ENCODE results near the gene GORAB.

Gene GORAB, protein sequence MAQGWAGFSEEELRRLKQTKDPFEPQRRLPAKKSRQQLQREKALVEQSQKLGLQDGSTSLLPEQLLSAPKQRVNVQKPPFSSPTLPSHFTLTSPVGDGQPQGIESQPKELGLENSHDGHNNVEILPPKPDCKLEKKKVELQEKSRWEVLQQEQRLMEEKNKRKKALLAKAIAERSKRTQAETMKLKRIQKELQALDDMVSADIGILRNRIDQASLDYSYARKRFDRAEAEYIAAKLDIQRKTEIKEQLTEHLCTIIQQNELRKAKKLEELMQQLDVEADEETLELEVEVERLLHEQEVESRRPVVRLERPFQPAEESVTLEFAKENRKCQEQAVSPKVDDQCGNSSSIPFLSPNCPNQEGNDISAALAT

GRCh38 chr1:170531758-170532657 lies at the start of gene GORAB:
TSS of gene GORAB (plus strand) at chr1:170532166. CDS start at chr1:170532224, 58 bp downstream.
- FAIRE-seq, result peak; percentile 54

DNA sequence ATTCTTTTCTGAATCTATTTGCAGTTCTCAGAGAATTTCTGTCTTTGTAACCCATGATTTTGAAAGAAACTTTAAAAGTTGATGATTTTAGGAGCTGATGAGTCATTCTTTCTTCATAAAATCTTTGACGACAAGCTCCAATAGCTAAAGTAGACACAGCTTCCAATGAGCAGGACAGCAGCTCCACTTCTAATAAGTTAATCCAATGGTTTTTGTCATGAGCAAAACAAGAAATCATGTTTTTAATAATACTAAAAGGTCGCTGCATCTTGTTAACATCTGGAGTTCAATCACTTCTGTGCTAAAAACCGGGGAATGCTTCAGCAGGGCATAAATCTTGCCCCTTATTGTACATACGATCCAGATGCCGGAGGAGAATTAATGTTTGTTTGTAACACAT lies 48.9 kb upstream of the GORAB start:
- peak; percentile 92 for FAIRE-seq

DNA sequence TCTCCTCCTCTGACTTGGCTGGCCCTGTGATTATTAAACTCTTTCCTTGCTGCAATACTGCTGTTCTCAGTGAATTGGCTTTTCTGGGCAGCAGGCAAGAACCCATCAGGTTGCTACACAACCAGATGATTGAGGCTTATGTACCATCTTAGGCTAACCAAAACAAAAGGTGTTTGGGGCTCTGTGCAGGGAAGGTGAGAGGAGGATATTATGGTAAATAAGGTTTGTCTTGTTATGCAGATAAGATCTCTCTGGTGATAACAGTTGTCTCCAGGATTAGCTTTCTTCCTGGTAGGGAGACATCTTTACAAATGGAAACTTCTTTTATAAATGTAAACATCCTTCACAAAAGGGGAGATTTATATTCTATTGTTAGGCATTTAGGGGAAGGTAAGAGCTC lies 44.5 kb upstream of the GORAB start:
- no peak for FAIRE-seq

DNA sequence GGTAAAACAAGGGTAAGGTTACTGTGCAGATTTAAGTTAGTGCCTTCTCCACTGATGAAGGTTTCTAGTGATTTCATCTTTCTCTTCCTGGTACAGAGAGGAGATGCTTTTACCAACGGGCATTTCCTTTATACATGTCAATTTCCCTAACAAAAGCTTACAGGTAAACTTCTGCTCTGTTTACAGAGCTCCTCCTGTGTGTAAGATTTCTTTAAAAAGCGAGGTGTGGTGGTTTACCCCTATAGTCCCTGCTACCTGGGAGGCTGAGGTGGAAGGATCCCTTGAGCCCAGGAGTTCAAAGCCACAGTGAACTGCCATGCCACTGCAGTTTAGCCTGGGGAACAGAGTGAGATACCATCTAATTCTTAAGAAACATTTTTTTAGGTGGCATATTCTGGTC lies 40.7 kb upstream of the GORAB start:
- no peak for FAIRE-seq

GRCh38 chr1:170494369-170494768 lies 37.6 kb upstream of the GORAB start:
- FAIRE-seq, result no peak

DNA sequence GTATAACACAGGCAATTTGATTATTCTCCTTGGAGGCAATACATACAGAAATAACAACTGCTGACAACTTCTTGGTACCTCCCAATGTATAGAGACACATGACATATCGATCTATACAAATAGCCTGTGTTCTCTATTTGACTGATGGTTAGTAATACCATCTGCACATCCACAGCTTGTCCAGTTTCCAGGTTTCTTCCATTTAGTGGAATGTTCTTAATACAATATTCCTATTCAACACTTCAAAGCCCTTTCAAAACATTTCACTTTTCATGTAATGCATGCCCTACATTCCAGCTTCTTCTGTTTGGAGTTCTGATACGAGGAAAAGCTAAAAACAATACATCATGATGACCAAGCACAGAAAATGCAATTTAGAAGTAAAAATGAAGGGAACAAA lies 37.0 kb upstream of the GORAB start:
- FAIRE-seq, result no peak

DNA sequence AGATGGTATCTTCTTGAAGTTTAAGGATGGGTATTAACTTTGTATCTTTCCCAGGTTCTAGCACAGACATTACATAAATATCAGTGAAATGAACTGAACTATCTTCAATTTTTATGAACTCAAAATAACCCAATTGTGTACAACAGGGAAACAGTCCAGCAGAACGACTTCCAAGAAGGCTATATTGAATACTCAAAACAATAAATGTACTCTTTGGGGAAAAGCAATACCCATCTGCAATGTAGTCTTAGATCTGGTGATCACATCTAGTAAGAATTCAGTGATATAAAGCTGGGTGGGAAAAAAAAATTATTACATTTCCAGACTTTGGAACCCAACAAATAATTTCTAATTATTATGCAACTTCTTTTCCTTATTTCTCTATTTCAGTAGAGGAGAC lies 33.1 kb upstream of the GORAB start:
- no peak for FAIRE-seq

- FAIRE-seq, result no peak
Observed at GRCh38 chr1:170503665-170504064, 28.3 kb upstream of the GORAB start.

DNA sequence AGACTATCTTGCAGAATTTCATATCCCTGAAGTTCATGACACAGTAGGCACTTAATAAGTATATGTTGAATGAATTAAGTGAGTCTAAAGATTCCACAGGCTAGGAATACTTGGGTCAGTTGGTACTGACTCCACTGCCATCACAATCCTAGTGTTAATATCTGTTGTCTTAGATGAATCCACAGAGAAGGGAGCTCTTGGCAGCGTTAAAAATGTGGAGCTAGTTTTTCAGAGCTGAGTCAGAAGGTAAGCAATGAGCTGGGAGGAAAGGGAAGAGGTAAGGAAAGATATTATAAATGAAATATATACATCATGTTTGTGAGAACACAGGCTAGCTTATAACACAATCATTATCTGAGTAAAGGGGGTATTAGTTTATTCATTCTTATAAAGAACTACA lies 21.8 kb upstream of the GORAB start:
- FAIRE-seq, result no peak

DNA sequence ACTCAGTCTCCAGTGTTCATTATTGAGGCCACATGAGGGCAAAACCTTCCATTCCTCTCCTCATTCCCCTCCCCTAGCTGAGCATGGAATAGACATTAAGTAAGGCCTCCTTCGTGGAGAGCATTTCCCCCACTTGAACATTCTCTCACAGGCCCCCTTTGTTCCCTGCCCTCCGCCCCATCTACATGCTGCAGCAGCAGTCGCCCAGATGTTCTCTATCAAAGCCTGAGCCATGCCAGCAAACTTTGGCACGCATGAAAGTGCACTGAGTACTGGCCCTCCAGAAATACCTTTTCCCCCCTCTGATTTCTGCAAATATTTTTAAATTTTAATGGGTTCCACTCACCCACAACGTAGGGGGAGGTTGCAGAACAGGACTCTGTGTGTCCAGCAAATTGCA lies 20.9 kb upstream of the GORAB start:
- FAIRE-seq, result no peak

DNA sequence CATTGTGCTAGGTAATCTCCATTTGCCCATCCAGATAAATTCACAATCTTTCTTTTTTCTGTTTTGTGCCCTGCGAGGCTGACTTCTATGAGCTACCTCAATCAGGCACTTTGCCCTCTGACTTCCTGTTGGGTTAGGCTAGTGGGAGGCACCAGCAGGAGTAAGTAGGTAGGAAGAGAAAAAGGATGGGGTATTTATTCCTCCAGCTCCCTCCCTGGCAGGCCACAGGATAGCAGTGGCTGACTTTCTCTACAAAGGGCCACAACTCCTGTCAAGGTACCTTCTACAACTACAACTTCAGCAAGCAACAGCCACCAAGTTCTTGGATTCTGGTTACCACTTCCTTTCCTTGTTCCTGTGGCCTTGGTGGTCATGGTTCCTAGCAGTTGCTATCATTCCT lies 18.8 kb upstream of the GORAB start:
- FAIRE-seq, result no peak

DNA sequence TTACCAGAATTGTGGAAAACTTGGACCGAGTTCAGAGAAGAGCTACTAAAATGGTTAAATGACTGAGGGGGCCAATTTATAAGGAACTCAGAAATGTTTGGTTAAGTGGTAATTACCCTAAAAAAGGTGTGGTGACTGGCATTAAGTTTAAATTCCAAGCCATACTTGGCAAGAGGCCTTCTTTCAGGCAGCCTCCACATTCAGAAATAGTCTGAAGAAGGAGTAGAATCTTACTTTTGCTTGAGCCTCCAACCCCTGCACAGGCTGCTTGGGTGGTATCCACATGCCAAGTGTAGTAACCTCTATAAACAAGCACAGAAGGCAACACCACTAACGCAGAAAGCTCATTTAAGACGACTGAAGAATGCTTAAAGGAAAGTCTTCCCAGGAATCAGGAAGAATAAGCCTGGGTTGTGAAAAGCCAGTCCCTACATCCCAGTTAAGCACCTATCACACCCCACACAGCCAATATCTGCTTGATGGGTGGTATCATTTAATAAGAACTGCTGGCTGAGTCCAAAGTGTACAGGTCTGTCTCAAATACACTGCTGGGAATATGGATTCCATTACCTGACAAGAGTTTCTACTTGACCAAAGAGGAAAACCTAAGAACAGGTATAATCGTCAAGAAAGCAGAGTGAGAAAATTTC lies 13.7 kb upstream of the GORAB start:
- FAIRE-seq, result no peak

DNA sequence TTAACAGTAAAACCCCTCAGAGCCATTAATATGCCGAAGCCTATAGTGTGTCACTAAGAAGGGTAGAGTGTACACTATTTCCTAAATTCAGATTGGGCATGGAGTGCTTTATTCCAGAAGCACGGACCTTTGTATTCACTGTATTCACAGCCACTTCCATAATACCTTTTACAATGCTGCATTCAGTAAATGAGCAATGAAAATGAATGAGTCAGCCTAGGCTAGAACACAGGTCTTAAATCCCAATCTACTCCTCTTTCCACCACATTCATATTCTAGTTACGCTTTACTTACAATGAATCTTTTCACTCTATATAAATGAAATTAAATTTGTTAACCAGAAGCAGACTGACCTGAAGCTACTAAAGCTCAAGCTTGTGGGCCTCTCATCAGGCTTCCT lies 13.0 kb upstream of the GORAB start:
- no peak for FAIRE-seq

GRCh38 chr1:170520601-170521000 lies 11.4 kb upstream of the GORAB start:
- no peak for FAIRE-seq

DNA sequence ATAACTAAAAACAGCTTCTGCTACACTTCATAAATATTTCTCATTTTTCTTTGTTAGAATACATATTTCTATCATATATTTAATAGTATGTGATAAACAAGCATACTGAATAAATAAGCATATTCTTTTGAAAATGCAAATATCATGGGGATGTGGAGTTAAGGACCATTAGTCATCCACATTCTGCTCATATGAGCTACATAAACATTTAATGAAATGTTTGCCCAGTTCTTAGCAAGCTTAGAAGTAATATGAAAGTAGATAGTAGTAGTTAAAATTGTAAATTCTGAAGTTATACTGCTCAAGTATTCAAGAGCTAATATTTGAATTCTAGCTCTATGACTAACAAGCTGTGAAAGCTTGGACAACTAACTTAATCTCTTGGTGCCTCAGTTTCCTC lies 10.1 kb upstream of the GORAB start:
- FAIRE-seq, result no peak

- FAIRE-seq, result no peak
Observed at GRCh38 chr1:170530972-170531757, 801 bp upstream of the GORAB start.

- FAIRE-seq, result no peak
Observed at GRCh38 chr1:170533298-170533697, 1.3 kb downstream of the GORAB start.

DNA sequence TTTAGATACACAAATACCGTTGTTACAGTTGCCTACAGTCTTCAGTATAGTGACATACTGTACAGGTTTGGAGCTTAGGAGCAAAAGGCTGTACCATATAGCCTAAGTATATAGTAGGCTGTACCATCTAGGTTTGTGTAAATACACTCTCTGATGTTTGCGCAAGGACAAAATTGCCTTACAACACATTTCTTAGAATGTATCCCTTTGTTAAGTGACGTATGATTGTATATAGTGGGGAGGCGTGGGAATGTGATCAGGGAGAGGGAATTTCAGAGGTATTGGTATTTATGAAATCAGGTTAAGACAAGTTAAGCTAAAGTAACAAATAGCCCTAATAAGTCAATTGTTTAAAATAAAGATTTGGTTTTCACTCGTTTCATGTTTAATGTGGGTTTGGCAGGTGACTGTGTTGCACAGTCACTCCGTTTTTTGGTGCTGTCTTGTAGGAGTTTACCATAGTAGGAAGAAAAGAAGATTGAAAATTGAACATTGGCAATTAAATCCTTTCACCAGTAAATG lies 2.7 kb downstream of the GORAB start:
- no peak for FAIRE-seq

- FAIRE-seq, result no peak
Observed at GRCh38 chr1:170535418-170535817, 3.5 kb downstream of the GORAB start.

- FAIRE-seq, result no peak
Observed at GRCh38 chr1:170536924-170537551, 5.1 kb downstream of the GORAB start.

- FAIRE-seq, result no peak
Observed at GRCh38 chr1:170537798-170538503, 6.0 kb downstream of the GORAB start.
